ENCODE data around the gene ERC2.

DNA sequence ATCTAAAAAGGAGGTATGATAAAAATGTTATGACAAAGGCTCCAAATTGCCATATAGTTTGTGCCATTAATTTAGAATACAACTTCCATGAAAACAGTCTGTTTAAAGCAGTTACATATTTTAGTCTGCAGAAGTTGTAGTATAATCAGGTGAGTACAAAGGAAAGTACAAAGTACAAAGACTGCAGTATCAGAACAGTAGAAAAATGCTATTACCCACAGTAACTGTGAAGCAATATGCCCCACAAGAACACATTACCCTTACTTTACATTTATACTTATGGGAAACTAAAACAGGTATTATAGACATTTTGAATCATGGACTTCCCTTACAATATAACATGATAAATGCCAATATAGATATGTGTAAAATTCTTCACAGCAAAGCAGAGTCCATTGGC is 398.5 kb downstream of the ERC2 start:
- TF ChIP-seq, protein P1, sequence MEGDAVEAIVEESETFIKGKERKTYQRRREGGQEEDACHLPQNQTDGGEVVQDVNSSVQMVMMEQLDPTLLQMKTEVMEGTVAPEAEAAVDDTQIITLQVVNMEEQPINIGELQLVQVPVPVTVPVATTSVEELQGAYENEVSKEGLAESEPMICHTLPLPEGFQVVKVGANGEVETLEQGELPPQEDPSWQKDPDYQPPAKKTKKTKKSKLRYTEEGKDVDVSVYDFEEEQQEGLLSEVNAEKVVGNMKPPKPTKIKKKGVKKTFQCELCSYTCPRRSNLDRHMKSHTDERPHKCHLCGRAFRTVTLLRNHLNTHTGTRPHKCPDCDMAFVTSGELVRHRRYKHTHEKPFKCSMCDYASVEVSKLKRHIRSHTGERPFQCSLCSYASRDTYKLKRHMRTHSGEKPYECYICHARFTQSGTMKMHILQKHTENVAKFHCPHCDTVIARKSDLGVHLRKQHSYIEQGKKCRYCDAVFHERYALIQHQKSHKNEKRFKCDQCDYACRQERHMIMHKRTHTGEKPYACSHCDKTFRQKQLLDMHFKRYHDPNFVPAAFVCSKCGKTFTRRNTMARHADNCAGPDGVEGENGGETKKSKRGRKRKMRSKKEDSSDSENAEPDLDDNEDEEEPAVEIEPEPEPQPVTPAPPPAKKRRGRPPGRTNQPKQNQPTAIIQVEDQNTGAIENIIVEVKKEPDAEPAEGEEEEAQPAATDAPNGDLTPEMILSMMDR (IDR thresholded peaks at IDR 0.05), result no peak
- TF ChIP-seq EP300 (IDR thresholded peaks at IDR 0.05), result no peak
- TF ChIP-seq POLR2A (IDR thresholded peaks at IDR 0.05), result no peak

Measured in ovary (tissue), 3 donors.